Left ventricle myocardium superior (tissue), 1 donor: ENCODE results near the gene BPTF. TPM values are rescaled to one million over a fixed set of nuclear protein-coding genes. Genes with fewer than 3 reads are reported as not detected.
A peak's percentile ranks its signal among the peaks of the same experiment; 100 is the strongest.
"Not testable (repeated sequence)": the region's sequence is repeated elsewhere in the genome, so short reads cannot be mapped to it uniquely, and the experiment has no call there.

Experiments used
- ATAC-seq: fragments of 200-7000 bp; cut with Tn5 transposase; one replicate; pipeline ENCODE4 v1.9.1; 2020; ENCODE audit warnings: mild to moderate bottlenecking, moderate library complexity
- DNase-seq: peaks from one replicate; pipeline ENCODE4 v3.0.0-alpha.2; 2020
- intact Hi-C: fragments of 100-400 bp; cut with micrococcal nuclease; formaldehyde crosslinking; loops from one replicate; pipeline ENCODE4 v1.11.0; 2022
- total RNA-seq: library from RNA; stranded (reverse); fragmentation: NEBNext Ultra II Directional; extraction: Animal tissue kit (Norgen Biotek cat#: 25700); gene quantifications from one replicate; pipeline ENCODE4 v1.2.1, GENCODE V29; 2021
- donor health status: DM: no; HTN: yes; CAD: no; lungs with severe emphysema.

Gene BPTF
- total RNA-seq, 1 donor from 2014 or later, result 75.1 TPM

DNA sequence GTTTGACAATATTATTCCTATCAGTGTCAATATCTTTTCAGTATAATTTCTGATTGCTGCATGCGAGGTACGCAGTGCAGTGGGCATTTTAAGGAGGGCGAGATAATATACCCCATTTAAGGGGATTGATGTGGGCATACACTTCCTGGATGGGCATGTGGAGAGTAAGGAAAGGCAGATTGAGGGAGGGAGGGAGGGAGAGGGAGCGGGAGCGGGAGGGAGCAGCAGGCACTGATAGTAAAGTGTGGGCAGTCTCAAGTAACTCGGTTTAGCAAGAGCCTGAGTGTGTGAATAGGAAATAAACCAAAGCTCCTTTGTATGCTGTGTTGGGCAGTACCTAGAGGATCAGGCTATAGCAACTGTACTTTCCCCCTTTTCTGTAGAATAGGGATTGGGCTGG lies 5.1 kb downstream of the BPTF start:
- DNase-seq (no peak), ATAC-seq (peak; percentile 66)
- intact Hi-C loops, result no loop called here

DNA sequence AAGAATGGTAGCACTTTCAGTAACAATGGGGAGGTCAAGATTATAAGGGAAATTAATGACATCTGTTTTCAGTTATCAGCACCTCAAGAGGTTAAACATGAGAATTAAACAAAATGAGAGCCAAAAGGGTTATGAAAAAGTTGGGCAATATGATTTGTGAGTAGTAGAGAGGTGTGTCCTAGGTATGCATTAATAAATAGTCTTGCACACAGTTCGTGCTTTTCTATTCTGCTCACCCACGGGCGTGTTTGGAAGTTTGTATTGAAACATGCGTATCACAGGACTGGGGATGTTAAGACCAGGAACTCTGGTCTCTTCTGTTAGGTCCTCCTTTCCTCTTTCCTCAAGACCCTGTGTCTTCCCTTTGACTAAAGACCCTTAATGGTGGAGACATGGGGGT lies 6.0 kb downstream of the BPTF start:
- ATAC-seq, result no peak
- DNase-seq, result no peak
- intact Hi-C loops, result no loop called here

- no peak for ATAC-seq
- intact Hi-C loops, result no loop called here
- DNase-seq, result no peak
Observed at GRCh38 chr17:67833134-67833533, 7.8 kb downstream of the BPTF start.

DNA sequence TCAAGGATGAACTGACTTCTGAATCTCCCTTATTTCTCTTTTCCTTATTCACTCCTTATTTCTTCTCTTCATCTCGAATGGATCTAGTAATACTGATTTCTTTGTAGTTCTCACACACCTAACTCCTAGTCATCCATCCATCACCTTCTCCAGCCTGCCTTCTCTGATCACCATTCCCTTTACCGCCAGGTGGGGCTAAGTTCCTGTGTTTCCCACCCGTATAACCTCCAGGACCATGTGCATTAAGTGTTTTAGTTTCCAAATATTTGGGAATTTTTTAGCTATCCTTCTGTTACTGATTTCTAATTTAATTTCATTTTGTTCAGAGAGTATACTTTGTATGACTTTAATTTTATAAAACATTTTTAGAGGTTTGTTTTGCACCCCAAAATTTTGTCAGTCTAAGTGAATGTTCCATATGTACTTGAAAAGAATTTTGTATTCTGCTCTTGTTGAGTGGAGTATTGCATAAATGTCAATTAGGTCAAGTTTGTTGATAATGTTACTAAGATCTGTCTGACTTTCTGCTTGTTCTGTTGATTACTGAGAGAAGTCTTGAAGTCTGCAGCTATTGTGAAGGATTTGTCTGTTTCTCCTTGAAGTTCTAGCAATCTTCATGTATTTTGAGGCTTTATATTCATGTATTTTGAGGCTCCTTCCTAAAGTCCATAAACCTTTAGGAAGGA lies 8.8 kb downstream of the BPTF start:
- DNase-seq (no peak), ATAC-seq (no peak)
- intact Hi-C loops, result no loop called here

GRCh38 chr17:67834634-67835033 lies 9.3 kb downstream of the BPTF start:
- intact Hi-C loops, result no loop called here
- no peak for ATAC-seq

GRCh38 chr17:67836205-67836987 lies 11.1 kb downstream of the BPTF start:
- DNase-seq (no peak), ATAC-seq (no peak)
- intact Hi-C loops, result no loop called here

More at GRCh38 chr17:67834634-67835033, 9.3 kb downstream of the BPTF start:
- DNase-seq, result no peak

GRCh38 chr17:67837965-67838364 lies 12.7 kb downstream of the BPTF start:
- no peak for ATAC-seq
- DNase-seq, result no peak
- intact Hi-C loops, result no loop called here

DNA sequence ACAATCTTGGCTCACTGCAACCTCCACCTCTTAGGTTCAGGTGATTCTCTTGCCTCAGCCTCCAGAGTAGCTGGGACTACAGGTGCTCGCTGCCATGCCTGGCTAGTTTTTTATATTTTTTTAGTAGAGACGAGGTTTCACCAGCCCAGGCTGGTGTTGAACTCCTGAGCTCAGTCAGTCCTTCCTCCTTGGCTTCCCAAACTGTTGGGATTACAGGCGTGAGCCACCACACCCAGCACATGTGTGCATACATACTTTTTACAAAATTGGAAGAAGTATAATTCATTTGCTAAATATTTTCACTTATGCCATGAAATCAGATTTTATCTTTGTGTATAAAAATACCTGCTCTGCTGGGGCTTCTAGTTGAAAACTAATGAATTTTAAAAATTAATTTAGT lies 13.2 kb downstream of the BPTF start:
- DNase-seq (no peak), ATAC-seq (no peak)
- intact Hi-C loops, result no loop called here

GRCh38 chr17:67841992-67842391 lies 16.7 kb downstream of the BPTF start:
- intact Hi-C loops, result no loop called here
- no peak for ATAC-seq
- DNase-seq, result no peak

- ATAC-seq (no peak), DNase-seq (no peak)
- intact Hi-C loops, result no loop called here
Observed at GRCh38 chr17:67842648-67843047, 17.3 kb downstream of the BPTF start.

DNA sequence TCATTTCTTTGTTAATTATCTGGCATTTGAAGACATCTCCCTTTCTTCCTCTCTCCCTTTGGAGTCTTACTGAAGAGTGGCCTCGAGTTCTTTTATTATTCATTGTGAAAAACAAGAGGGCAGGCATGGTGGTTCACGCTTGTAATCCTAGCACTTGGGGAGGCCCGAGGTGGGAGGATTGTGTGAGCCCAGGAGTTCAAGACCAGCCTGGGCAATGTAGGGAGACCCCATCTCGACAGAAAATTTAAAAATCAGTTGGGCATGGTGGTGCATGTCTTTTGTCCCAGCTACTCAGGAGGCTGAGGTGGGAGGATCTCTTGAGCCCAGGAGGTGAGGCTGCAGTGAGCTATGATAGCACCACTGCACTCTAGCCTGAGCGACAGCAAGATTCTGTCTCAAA lies 20.1 kb downstream of the BPTF start:
- DNase-seq, result no peak
- intact Hi-C loops, result no loop called here
- ATAC-seq, result no peak

- ATAC-seq, DNase-seq, intact Hi-C loops: not testable (repeated sequence)
Observed at GRCh38 chr17:67848189-67848588, 22.9 kb downstream of the BPTF start.

DNA sequence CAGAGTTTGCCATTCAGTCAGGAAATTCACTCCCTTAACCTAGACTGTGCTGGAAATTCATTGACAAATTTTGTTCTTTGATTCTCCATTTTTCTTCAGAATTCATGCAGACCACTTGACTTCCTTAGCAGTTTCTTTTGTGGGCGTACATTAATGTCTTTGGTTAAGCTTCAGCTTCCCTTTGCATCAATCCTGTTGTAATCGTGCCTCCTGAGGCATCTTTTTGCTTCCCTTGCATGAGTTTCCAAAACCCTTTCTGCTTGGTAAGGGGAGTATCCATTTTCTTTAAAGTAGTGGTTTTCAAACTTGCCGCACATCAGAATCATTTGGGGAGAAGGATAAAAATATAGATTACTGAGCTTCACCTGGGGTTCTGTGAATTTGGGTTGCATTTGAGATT lies 23.5 kb downstream of the BPTF start:
- ATAC-seq, DNase-seq, intact Hi-C loops: not testable (repeated sequence)

- ATAC-seq, result no peak
- intact Hi-C loops, result no loop called here
Observed at GRCh38 chr17:67850991-67851631, 25.8 kb downstream of the BPTF start.

GRCh38 chr17:67853703-67854102 lies 28.4 kb downstream of the BPTF start:
- DNase-seq, result no peak
- no peak for ATAC-seq
- intact Hi-C loops, result no loop called here

More at GRCh38 chr17:67850991-67851631, 25.8 kb downstream of the BPTF start:
- DNase-seq, result no peak

DNA sequence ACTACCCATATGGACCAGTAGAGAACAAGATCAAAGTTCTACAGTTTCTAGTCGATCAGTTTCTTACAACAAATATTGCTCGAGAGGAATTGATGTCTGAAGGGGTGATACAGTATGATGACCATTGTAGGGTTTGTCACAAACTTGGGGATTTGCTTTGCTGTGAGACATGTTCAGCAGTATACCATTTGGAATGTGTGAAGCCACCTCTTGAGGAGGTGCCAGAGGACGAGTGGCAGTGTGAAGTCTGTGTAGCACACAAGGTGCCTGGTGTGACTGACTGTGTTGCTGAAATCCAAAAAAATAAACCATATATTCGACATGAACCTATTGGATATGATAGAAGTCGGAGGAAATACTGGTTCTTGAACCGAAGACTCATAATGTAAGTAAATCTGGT lies 29.1 kb downstream of the BPTF start:
- ATAC-seq (no peak), DNase-seq (no peak)
- intact Hi-C loops, result no loop called here

DNA sequence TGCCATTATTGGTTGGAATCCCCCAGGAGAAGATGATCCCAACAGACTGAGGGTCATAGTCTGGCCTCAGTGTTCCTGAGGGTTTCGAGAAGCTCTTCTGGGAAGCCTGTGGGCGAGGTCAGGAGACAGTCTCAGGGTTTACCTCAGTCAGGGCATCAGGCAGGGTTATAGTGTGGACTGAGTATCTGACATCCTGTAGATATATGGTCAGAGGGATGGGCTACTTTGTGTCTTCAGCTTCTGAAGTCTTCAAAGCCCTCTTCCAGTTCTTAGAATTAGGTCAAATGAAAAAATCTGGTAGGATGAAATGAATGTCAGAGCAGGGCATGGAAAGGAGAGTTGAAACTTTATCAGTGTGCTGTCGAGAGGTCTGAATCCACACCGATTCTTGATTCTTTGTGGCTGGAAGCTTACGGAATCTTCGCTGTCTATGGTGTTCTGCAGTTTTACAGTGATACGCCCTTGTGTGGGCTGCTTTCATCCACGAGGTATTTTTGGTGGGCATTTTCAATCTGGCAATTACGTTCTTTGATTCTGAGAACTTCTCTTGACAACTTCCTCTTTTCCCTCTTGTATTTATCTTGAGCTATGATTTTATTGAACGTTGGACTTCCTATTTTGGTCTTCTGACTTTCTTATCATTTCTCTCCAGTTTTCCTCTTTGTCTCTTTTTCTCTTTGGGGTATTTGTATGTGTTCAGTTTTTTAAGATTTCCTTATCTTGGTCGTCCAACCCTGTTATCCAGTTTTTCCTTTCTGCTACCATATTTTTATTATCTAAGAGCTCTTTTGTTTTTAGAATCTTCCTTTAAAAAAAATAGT lies 30.4 kb downstream of the BPTF start:
- ATAC-seq (no peak), DNase-seq (no peak)
- intact Hi-C loops, result no loop called here

GRCh38 chr17:67856402-67856801 lies 31.1 kb downstream of the BPTF start:
- ATAC-seq, intact Hi-C loops, DNase-seq: not testable (repeated sequence)

DNA sequence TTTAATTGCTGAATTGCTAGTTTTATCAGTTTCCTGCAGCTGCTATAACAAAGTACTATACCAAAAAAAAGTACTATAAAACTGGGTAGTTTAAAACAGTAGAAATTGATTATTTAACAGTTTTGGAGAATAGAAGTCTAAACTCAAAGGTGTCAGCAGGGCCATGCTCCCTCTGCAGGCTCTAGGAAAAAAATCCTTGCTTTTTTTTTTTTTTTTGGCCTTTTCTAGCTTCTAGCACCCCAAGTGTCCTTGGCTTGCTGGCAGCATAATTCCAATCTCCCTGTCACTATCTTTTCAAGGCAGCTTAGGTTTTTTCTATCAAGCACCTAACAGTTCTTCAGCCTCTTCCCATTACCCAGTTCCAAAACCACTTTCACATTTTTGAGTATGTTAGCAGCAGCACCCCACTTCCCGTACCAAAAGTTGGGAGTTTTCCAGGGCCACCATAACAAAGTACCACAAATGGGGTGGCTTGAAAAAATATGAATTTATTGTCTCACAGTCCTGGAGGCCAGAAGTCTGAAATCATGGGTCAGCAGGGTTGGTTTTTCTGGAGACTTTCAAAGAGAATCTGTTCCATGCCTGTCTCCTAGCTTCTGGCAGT lies 37.4 kb downstream of the BPTF start:
- intact Hi-C loops, result no loop called here
- ATAC-seq, result no peak
- DNase-seq, result no peak
